ENCODE results near the gene NPY5R.

The NPY5R gene

GRCh38 chr4:163343604-163344146 lies at the start of gene NPY5R:
TSS of gene NPY5R (plus strand) at chr4:163343892. CDS start at chr4:163350274, 6,382 bp downstream.
- no peak for DNase-seq

- DNase-seq = no peak
These were observed 48.6 kb upstream of the NPY5R start for GRCh38 chr4:163295138-163295537.

DNA sequence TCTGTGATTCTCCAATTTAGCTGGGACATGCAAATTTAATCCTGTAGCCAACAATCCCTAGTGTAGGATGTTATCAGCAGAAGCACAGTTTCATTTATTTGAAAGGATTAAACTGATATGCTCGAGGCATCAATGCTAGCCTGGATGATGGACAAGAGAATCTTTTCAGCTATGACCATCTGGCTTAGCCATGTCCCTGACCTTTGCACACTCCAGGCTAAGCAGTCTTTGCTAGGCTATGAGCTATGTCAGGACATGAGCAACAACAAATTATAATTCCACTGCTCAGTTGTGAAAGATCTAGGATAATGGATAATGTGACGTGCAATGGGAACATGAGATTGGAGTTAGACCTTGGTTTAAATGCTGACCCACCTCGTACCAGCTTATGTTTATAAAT lies 43.2 kb upstream of the NPY5R start:
- no peak for DNase-seq

- DNase-seq = no peak
These were observed 40.6 kb upstream of the NPY5R start for GRCh38 chr4:163303069-163303468.

DNA sequence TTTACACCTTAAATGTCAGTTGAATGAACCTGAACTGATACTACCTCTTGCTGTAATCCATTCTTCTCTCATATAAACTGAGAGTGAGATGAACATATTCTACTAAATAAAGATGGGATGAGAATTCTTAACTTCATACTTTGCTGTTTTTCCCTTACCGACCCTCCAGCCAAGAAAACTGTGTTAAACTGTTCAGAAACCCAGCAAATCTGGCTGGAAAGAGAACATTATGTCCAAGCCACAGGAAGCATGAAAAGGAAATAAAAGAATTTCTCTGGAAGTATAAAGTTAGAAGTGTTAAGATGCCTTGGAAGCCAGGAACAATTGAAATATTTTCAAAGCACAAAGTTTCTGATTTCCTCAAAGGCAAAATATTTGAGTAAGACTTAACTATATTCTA lies 34.2 kb upstream of the NPY5R start:
- no peak for DNase-seq

- no peak for DNase-seq
These were observed 26.6 kb upstream of the NPY5R start for GRCh38 chr4:163317110-163317509.

- no peak for DNase-seq
These were observed 12.6 kb upstream of the NPY5R start for GRCh38 chr4:163330916-163331628.

DNA sequence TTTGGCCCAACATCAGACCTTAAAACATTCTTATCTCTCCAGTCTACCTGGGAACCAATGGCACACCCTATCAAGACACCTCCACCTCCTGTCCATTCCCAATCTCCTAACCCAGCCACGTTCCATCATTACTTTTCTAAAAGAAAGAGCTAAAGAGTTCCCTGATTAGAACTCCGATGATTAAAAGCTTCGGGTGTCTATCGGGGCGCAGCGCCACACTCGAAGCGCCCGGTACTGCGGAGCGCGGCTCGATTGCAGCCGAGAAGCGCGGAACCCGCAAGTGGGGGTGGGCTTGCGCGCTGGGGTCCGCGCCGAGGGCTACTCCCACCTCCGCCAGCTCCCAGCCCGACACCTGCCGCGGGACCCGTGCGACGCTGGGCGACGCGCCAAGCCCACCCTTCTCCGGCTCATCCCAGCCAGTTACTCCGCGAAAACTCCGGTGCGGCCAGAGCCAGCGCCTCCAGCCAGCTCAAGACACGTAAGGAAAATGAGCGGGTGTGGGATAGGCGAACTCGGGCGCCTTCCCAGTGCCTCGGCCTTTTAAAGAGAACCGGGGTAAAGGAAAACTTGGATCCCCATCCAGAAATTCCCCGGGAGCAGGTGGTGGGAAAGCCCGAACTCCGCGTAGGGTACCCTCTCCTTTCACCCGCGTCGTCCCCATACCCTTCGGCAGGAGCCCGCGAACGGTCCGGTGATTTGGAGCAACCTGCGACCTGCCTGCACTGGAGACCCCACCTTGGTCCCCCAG lies 11.9 kb upstream of the NPY5R start:
- no peak for DNase-seq

DNA sequence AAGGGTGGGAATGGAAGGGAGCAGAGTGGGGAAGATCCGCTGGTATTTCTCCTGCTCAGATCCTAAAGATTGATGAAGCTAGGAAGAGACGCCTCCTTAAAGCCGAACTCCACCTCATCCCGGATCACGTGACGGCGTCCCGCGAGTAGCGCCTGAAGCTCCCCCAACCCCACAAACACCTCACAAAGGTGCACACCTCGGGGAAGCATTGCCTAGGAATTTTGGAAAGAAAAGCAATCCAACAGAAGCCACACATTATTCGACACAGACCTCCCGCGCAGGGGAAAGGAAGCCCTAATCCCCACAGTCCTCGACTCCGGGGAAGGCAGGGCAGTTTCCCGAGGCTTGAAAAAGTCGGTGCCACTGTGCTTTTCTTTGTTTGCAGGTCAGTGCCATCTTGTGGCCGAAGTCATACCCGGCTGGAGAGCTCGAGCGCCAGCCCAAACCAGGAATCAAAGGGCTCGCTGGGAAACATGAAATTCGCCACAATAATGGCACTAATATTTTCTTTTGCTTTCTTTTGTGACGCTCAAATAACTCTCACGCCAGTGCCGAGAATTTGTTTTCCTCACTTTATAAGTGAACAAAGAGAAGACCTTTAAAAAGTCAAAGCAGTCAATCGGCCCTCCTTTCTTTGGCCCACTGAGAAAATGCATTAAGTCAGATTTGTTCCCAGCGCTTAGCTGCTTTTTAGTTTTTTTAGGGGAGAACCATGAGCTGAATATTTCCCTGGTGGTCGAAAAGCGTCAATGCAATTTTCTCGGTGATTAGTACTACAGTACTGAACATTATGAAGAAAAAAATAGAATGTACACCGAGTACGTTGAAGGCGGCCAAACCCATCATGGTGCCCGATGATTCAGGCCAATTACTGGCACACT lies 10.9 kb upstream of the NPY5R start, which contains the start of gene NPY1R:
TSS of gene NPY1R (minus strand) at position 71 of the 881 bp plus-strand sequence. CDS start 6,042 bp downstream, outside the sequence.
- no peak for DNase-seq

DNA sequence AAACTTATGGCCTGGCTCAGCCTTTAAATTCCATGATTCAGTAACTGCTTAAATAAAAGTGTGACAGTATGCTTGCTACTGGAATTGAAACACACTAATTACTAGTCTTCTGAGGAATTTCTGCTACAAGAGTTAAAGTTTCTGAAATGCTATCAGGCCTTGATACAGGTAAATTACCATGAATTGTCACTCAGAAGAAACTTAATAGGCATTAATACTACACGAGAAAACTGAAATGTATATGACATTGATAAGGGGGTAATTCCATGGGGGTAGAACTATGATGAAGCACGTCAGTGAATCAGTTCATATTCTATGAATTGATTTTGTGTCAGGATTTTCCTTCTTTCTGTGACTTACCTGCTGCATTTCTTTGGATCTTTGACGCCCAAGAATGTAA lies 8.3 kb upstream of the NPY5R start:
- no peak for DNase-seq

GRCh38 chr4:163344147-163345125 lies 744 bp downstream of the NPY5R start:
- no peak for DNase-seq

DNA sequence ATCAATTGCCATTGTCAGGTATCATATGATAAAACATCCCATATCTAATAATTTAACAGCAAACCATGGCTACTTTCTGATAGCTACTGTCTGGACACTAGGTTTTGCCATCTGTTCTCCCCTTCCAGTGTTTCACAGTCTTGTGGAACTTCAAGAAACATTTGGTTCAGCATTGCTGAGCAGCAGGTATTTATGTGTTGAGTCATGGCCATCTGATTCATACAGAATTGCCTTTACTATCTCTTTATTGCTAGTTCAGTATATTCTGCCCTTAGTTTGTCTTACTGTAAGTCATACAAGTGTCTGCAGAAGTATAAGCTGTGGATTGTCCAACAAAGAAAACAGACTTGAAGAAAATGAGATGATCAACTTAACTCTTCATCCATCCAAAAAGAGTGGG lies 7.0 kb downstream of the NPY5R start:
- DNase-seq = no peak

DNA sequence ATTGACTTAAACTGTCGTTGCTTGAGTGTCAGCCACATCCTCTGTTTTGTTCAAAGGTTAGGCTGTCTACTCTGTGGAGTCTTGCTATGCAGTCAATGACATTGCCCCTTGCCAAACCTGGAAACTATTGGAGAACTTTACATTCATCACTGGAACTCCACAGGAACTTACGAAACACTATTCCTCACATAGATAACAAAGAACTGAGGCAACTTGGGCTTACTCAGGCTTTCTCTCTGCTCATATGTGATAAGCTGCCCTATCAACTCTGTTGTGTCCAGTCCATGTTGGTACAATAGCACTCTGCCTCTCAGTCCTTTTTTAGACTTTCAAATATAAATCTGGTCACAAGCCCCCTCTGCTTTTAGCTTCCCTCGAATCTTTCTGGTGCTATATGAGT lies 9.4 kb downstream of the NPY5R start:
- DNase-seq = no peak

DNA sequence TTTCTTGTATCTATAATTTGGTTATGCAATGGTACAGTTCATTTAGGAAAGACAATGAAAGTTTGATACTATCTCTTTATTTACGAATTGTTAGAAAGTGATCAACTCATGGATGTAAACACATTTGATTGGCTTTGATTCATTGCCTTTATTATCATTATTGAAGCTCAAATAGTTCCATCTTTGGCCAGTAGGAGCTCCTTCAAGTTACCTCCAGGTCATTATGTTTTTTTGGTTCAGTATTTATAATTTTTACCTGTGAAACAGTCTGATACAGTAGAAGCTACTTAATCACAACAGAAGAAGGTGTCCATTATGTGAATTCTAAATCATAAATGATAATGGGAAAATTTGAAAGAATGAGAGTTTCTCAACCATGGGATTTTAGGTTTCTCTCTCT lies 12.4 kb downstream of the NPY5R start:
- no peak for DNase-seq

- DNase-seq = no peak
These were observed 24.0 kb downstream of the NPY5R start for GRCh38 chr4:163367651-163368050.

DNA sequence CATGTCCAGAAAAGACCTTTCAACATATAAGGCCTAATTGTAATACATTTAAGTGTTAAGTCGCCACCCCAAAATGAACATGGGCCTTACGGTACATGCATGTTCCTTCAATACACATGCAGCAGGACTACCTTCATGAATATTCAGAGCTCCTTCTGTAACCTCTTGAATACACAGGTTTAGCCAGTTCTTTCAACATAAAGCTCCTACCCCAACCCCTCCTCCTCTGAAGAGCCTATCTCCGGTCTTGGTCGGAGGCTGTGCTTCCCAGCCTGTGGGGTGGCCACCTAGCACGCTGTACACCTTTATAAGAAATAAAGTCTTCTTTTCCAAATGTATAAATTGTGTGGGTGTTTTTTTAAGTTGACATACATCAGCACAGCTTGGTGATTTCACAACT lies 28.3 kb downstream of the NPY5R start:
- DNase-seq = no peak

DNA sequence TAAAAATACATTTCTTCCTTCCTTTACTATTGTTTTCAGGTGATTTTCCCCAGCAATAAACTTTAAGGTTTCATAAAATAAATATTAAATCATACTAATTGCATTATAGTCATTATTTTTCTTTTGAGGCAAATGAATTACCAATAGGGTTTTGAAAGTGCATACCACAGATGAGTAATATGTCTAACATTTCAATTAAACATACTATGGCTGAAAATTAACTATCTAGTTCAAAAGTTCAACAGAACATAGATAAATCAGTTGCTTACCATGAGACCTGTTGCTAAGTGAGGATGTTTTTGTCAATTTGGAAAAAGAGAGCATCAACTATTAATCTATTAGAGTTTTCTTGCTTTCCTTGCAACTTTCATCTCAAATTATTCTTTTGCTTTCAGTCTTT lies 35.0 kb downstream of the NPY5R start:
- DNase-seq = no peak

DNA sequence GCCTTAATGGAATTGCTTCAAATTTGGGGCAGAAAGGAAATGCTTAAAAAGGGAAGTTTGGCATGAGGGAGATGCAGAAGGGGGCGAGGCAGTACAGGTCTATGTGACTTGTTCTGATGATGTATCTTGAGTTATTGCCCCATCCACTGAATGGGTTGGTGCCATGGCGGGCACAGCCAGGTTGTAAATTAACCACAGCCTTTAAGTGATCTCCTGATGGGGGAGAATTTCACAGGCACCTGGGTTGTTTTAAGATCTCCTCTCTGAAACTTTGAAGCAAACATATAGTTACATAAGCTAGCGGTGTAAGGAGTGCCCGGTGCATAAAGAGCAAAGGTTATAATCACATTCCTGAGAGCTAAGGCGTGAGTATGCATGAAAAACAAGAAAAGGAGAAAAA lies 37.0 kb downstream of the NPY5R start:
- DNase-seq = no peak

DNA sequence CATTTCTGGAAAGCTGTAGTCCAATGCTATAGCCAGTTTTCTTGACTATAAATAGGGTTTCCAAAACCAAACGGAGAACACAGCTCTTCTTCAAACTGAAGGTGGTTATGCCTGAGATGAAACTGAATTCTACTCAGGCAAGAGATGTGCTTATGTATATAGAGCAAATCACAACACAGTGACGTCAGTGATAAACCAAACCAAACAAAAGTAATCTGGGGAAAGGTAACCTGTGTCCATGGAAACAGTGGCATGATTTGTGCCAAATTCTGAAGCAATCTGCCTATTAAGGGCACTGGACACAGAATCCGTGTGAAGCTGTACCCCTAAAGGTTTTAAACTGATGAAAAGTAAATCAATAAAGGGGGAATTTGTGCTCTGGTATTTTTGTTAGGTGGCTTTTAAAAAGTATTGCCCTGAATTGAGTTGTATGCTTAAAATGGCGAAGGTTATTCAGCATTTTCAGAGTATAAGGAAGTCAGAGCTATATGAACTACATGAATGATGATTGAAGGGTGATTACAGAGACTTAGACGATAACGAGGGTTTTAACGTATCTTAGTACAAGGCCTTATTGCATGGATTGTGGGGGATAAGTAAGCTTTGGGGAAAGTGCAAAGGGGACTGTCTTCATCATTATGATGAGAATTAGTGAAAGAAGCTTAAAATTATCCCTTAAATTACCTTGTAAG lies 38.6 kb downstream of the NPY5R start:
- DNase-seq = no peak

DNA sequence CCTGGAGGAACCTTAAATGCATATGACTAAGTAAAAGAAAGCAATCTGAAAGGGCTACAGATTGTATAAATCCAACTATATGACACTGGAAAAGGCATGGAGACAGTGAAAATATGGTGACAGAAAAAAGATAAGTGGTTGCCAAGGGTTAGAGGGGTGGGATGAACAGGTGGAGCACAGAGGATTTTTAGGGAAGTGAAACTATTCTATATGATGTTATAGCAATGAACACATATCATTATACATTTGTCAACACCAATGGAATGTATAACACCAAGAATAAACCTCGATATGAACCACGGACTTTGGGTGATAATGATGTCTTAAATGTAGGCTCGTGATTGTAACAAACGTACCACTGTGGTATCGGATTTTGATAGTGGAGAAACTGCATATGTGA lies 40.7 kb downstream of the NPY5R start:
- DNase-seq = no peak

- no peak for DNase-seq
These were observed 41.2 kb downstream of the NPY5R start for GRCh38 chr4:163384926-163385325.
